Measurements from ENCODE around the gene LINC01488.

LINC01488 gene

GRCh38 chr11:69499918-69500284 lies 18.4 kb downstream of the LINC01488 start:
- no peaks in the 10 kb centered on the region for H3K9me2 ChIP-seq (replicated peaks; ENCODE audit: control insufficient read depth, low read length)
- no peaks in the 10 kb centered on the region for H3F3A ChIP-seq (ENCODE audit: control insufficient read depth, insufficient read depth)
- no peak overlapping the region for H3K27ac ChIP-seq (ENCODE audit: low read depth, low read length)
- H3K4me3 ChIP-seq (ENCODE audit: low read length) = no peak overlapping the region
- no peaks in the 10 kb centered on the region for H3K36me3 ChIP-seq (ENCODE audit: control insufficient read depth, low read length)
- no peaks in the 10 kb centered on the region for H3K79me2 ChIP-seq (ENCODE audit: control insufficient read depth, low read length)
- no peaks in the 10 kb centered on the region for H3K27me3 ChIP-seq (ENCODE audit: control insufficient read depth, low read length)
- no peaks in the 10 kb centered on the region for H3K4me1 ChIP-seq (ENCODE audit: control insufficient read depth, low read length)
- TF ChIP-seq EZH2phosphoT487 (IDR thresholded peaks at IDR 0.05; ENCODE audit: borderline replicate concordance, low read length) (no peak), CTCF (IDR thresholded peaks at IDR 0.05; ENCODE audit: low read depth, low read length, poor library complexity, severe bottlenecking) (no peak)
- no peaks in the 10 kb centered on the region for H4K20me1 ChIP-seq (ENCODE audit: control insufficient read depth, insufficient read depth, low read depth, low read length)
- H3K4me2 ChIP-seq (ENCODE audit: low read length) = no peak overlapping the region
- H3K9me3 ChIP-seq (ENCODE audit: control insufficient read depth, insufficient read depth, low read length) = no peaks in the 10 kb centered on the region

- Histone ChIP-seq H4K20me1 (ENCODE audit: control insufficient read depth, insufficient read depth, low read depth, low read length) (no peaks in the 10 kb centered on the region), H3K27me3 (ENCODE audit: control insufficient read depth, low read length) (no peaks in the 10 kb centered on the region), H3K4me2 (ENCODE audit: low read length) (no peak overlapping the region), H3K79me2 (ENCODE audit: control insufficient read depth, low read length) (no peaks in the 10 kb centered on the region), H3K9me3 (ENCODE audit: control insufficient read depth, insufficient read depth, low read length) (no peaks in the 10 kb centered on the region), H3K4me1 (ENCODE audit: control insufficient read depth, low read length) (no peaks in the 10 kb centered on the region), H3F3A (ENCODE audit: control insufficient read depth, insufficient read depth) (no peaks in the 10 kb centered on the region), H3K36me3 (ENCODE audit: control insufficient read depth, low read length) (no peaks in the 10 kb centered on the region), H3K4me3 (ENCODE audit: low read length) (no peak overlapping the region), H3K27ac (ENCODE audit: low read depth, low read length) (no peak overlapping the region), H3K9me2 (replicated peaks; ENCODE audit: control insufficient read depth, low read length) (no peaks in the 10 kb centered on the region)
- TF ChIP-seq EZH2phosphoT487 (IDR thresholded peaks at IDR 0.05; ENCODE audit: borderline replicate concordance, low read length) = no peak
- TF ChIP-seq CTCF (IDR thresholded peaks at IDR 0.05; ENCODE audit: low read depth, low read length, poor library complexity, severe bottlenecking) = no peak
Observed at GRCh38 chr11:69500285-69501120, 19.0 kb downstream of the LINC01488 start.

GRCh38 chr11:69501121-69501489 lies 19.6 kb downstream of the LINC01488 start:
- H4K20me1 ChIP-seq (ENCODE audit: control insufficient read depth, insufficient read depth, low read depth, low read length) = no peaks in the 10 kb centered on the region
- H3F3A ChIP-seq (ENCODE audit: control insufficient read depth, insufficient read depth) = no peaks in the 10 kb centered on the region
- H3K9me3 ChIP-seq (ENCODE audit: control insufficient read depth, insufficient read depth, low read length) = no peaks in the 10 kb centered on the region
- H3K4me3 ChIP-seq (ENCODE audit: low read length) = no peak overlapping the region
- no peaks in the 10 kb centered on the region for H3K4me1 ChIP-seq (ENCODE audit: control insufficient read depth, low read length)
- H3K27me3 ChIP-seq (ENCODE audit: control insufficient read depth, low read length) = no peaks in the 10 kb centered on the region
- no peaks in the 10 kb centered on the region for H3K9me2 ChIP-seq (replicated peaks; ENCODE audit: control insufficient read depth, low read length)
- TF ChIP-seq EZH2phosphoT487 (IDR thresholded peaks at IDR 0.05; ENCODE audit: borderline replicate concordance, low read length) (no peak), CTCF (IDR thresholded peaks at IDR 0.05; ENCODE audit: low read depth, low read length, poor library complexity, severe bottlenecking) (no peak)
- no peak overlapping the region for H3K27ac ChIP-seq (ENCODE audit: low read depth, low read length)
- H3K79me2 ChIP-seq (ENCODE audit: control insufficient read depth, low read length) = no peaks in the 10 kb centered on the region
- H3K4me2 ChIP-seq (ENCODE audit: low read length) = no peak overlapping the region
- no peaks in the 10 kb centered on the region for H3K36me3 ChIP-seq (ENCODE audit: control insufficient read depth, low read length)

Data from DOHH2 (cell line).